Colonic mucosa (tissue), 4 donors: ENCODE measurements around the gene MMS22L. TPM values are rescaled to one million over a fixed set of nuclear protein-coding genes. Genes with fewer than 3 reads are reported as not detected.

ENCODE experiments used
- DNase-seq: peaks from one replicate; pipeline ENCODE4 v3.0.0-alpha.2; 2020
- H3K27ac ChIP-seq: fragments of 200-600 bp; one replicate; pipeline ENCODE4 v1.8.0; 2021
- H3K27me3 ChIP-seq: fragments of 200-600 bp; one replicate; pipeline ENCODE4 v1.8.0; 2021
- H3K36me3 ChIP-seq: fragments of 200-600 bp; one replicate; pipeline ENCODE4 v1.8.0; 2021
- H3K4me1 ChIP-seq: fragments of 200-600 bp; one replicate; pipeline ENCODE4 v1.8.0; 2021; ENCODE audit warnings: mild to moderate bottlenecking
- H3K4me3 ChIP-seq: fragments of 200-600 bp; one replicate; pipeline ENCODE4 v1.8.0; 2021
- H3K9ac ChIP-seq, 2 donors: one replicate each; pipeline ENCODE4 v1.7.0; 2013; ENCODE audit warnings: control low read depth in 2 of 2, low read depth in 2 of 2, low read length in 2 of 2
- H3K9me3 ChIP-seq: fragments of 200-600 bp; one replicate; pipeline ENCODE4 v1.8.0; 2021
- CTCF ChIP-seq: fragments of 200-600 bp; IDR thresholded peaks from one replicate; pipeline ENCODE4 v1.8.0; 2022; ENCODE audit warnings: antibody characterized with exemption, mild to moderate bottlenecking
- intact Hi-C: fragments of 100-400 bp; cut with DNase I; formaldehyde crosslinking; loops from one replicate; pipeline ENCODE4 v1.14.1; 2022
- total RNA-seq, 2 donors: library from RNA; stranded (reverse); fragmentation: NEBNext Ultra II Directional in 1 of 2; extraction: Animal tissue kit (Norgen Biotek cat#: 25700) in 1 of 2; gene quantifications; one replicate each; pipeline ENCODE4 v1.2.1, GENCODE V29; 2021
- donor health status: healthy.
- donor health status: DM: no; HTN: no; CAD: no.
- donor health status: DM: no; HTN: no; CAD: no.

Gene MMS22L
- total RNA-seq, 2 donors from 2014 or later, result 9.1 to 21.4 TPM

GRCh38 chr6:97123112-97123511 lies 159.9 kb downstream of the MMS22L start:
- intact Hi-C loops, result no loop called here
- TF ChIP-seq CTCF, result no peak
- H3K4me1 ChIP-seq, result no peaks in the 10 kb centered on the region
- no peaks in the 10 kb centered on the region for H3K36me3 ChIP-seq
- no peak overlapping the region for H3K4me3 ChIP-seq
- no peak overlapping the region for H3K9ac ChIP-seq
- no peaks in the 10 kb centered on the region for H3K9me3 ChIP-seq
- H3K27ac ChIP-seq, result no peak overlapping the region
- no peak for DNase-seq
- H3K27me3 ChIP-seq, result no peaks in the 10 kb centered on the region

- Histone ChIP-seq H3K4me3 (no peak overlapping the region), H3K36me3 (no peaks in the 10 kb centered on the region), H3K9me3 (no peaks in the 10 kb centered on the region), H3K27me3 (no peaks in the 10 kb centered on the region), H3K4me1 (no peaks in the 10 kb centered on the region), H3K9ac (no peak overlapping the region), H3K27ac (no peak overlapping the region)
- no peak for DNase-seq
- TF ChIP-seq CTCF, result no peak
- intact Hi-C loops, result no loop called here
These were observed 162.5 kb downstream of the MMS22L start for GRCh38 chr6:97120511-97120910.

GRCh38 chr6:97114645-97115044 lies 168.4 kb downstream of the MMS22L start:
- Histone ChIP-seq H3K9me3 (no peaks in the 10 kb centered on the region), H3K27ac (no peak overlapping the region), H3K4me1 (no peaks in the 10 kb centered on the region), H3K9ac (no peak overlapping the region), H3K27me3 (no peaks in the 10 kb centered on the region), H3K4me3 (no peak overlapping the region), H3K36me3 (no peaks in the 10 kb centered on the region)
- intact Hi-C loops, result no loop called here
- DNase-seq, result no peak
- no peak for TF ChIP-seq CTCF

- Histone ChIP-seq H3K9me3 (no peaks in the 10 kb centered on the region), H3K4me3 (no peak overlapping the region), H3K4me1 (no peaks in the 10 kb centered on the region), H3K9ac (no peak overlapping the region), H3K36me3 (no peaks in the 10 kb centered on the region), H3K27ac (no peak overlapping the region), H3K27me3 (no peaks in the 10 kb centered on the region)
- intact Hi-C loops, result no loop called here
- no peak for DNase-seq
- no peak for TF ChIP-seq CTCF
These were observed 169.8 kb downstream of the MMS22L start for GRCh38 chr6:97113170-97113569.

- no peak for DNase-seq
These were observed 171.8 kb downstream of the MMS22L start for GRCh38 chr6:97111243-97111642.

More at GRCh38 chr6:97111243-97111642, 171.8 kb downstream of the MMS22L start:
- H3K9ac ChIP-seq, result no peak overlapping the region
- no peak overlapping the region for H3K27ac ChIP-seq
- no peaks in the 10 kb centered on the region for H3K36me3 ChIP-seq
- no peaks in the 10 kb centered on the region for H3K4me1 ChIP-seq
- no peaks in the 10 kb centered on the region for H3K9me3 ChIP-seq
- H3K27me3 ChIP-seq, result no peaks in the 10 kb centered on the region
- no peak for TF ChIP-seq CTCF
- intact Hi-C loops, result no loop called here
- H3K4me3 ChIP-seq, result no peak overlapping the region
